Inflammatory macrophage (primary cell): Measurements from ENCODE around the gene CDYL2.

Source experiments
- DNase-seq, 2 donors: peaks; one replicate each; pipeline ENCODE4 v3.0.0-alpha.2; 2020 to 2022

CDYL2 gene

GRCh38 chr16:80618862-80619648, 185.3 kb downstream of the CDYL2 start:
- no peak for DNase-seq

- no peak for DNase-seq
These were observed 188.0 kb downstream of the CDYL2 start for GRCh38 chr16:80616362-80616761.

GRCh38 chr16:80615735-80616134, 188.7 kb downstream of the CDYL2 start:
- no peak for DNase-seq

- no peak for DNase-seq
These were observed 189.3 kb downstream of the CDYL2 start for GRCh38 chr16:80614908-80615671.

- DNase-seq: no peak
These were observed 191.9 kb downstream of the CDYL2 start for GRCh38 chr16:80612461-80613017.

- DNase-seq: no peak
These were observed 192.5 kb downstream of the CDYL2 start for GRCh38 chr16:80611930-80612327.

GRCh38 chr16:80611171-80611929, 193.0 kb downstream of the CDYL2 start:
- DNase-seq: no peak

GRCh38 chr16:80610481-80611156, 193.8 kb downstream of the CDYL2 start:
- peak; percentile 24 to 61 for DNase-seq

GRCh38 chr16:80608946-80609345, 195.5 kb downstream of the CDYL2 start:
- DNase-seq: no peak

- DNase-seq: no peak
These were observed 197.2 kb downstream of the CDYL2 start for GRCh38 chr16:80607204-80607603.

GRCh38 chr16:80606221-80606766, 198.1 kb downstream of the CDYL2 start:
- no peak for DNase-seq

- DNase-seq: no peak
These were observed 199.6 kb downstream of the CDYL2 start for GRCh38 chr16:80604600-80605355.

GRCh38 chr16:80602894-80603293, 201.5 kb downstream of the CDYL2 start:
- no peak for DNase-seq

GRCh38 chr16:80601182-80601581, 203.2 kb downstream of the CDYL2 start:
- DNase-seq: no peak

GRCh38 chr16:80599466-80599865, 204.9 kb downstream of the CDYL2 start:
- DNase-seq: no peak

GRCh38 chr16:80596507-80597207, 207.7 kb downstream of the CDYL2 start:
- DNase-seq: no peak

GRCh38 chr16:80594756-80595155, 209.6 kb downstream of the CDYL2 start:
- DNase-seq: no peak

- DNase-seq: no peak
These were observed 212.1 kb downstream of the CDYL2 start for GRCh38 chr16:80592273-80592672.

GRCh38 chr16:80591071-80591915, 213.1 kb downstream of the CDYL2 start:
- no peak for DNase-seq

- DNase-seq: peak; percentile 58 to 73
These were observed 217.3 kb downstream of the CDYL2 start for GRCh38 chr16:80587071-80587470.
